Liver (tissue), 9 donors: ENCODE data around the gene KAZN. TPM values are rescaled to one million over a fixed set of nuclear protein-coding genes. Genes with fewer than 3 reads are reported as not detected.

Source experiments
- DNase-seq: peaks from one replicate; pipeline ENCODE4 v3.0.0-alpha.2; 2017; ENCODE audit warnings: low spot score
- H3K27ac ChIP-seq, 2 donors: one replicate each; pipeline ENCODE4 v1.7.0; 2013; ENCODE audit warnings: inconsistent platforms in 2 of 2, low read length in 2 of 2, control low read depth in 1 of 2, low read depth in 1 of 2, mild to moderate bottlenecking in 1 of 2
- H3K27me3 ChIP-seq, 4 donors: one replicate each; pipeline versions ENCODE4 v1.6.1 to v1.7.0; 2013; ENCODE audit warnings: low read length in 3 of 4, inconsistent platforms in 1 of 4, mild to moderate bottlenecking in 1 of 4, moderate library complexity in 1 of 4; ENCODE audit not compliant: control insufficient read depth in 4 of 4, insufficient read depth in 4 of 4
- H3K36me3 ChIP-seq, 4 donors: one replicate each; pipeline versions ENCODE4 v1.6.1 to v1.7.0; 2013; ENCODE audit warnings: low read length in 3 of 4, mild to moderate bottlenecking in 3 of 4, low read depth in 1 of 4, moderate library complexity in 1 of 4; ENCODE audit not compliant: control insufficient read depth in 4 of 4, insufficient read depth in 3 of 4
- H3K4me1 ChIP-seq, 4 donors: one replicate each; pipeline versions ENCODE4 v1.6.1 to v1.7.0; 2013; ENCODE audit warnings: low read length in 3 of 4, mild to moderate bottlenecking in 3 of 4, moderate library complexity in 1 of 4; ENCODE audit not compliant: control insufficient read depth in 4 of 4, insufficient read depth in 4 of 4
- H3K4me3 ChIP-seq, 3 donors: one replicate each; pipeline versions ENCODE4 v1.6.1 to v1.7.0; 2013; ENCODE audit warnings: low read length in 3 of 3, control low read depth in 1 of 3, low read depth in 1 of 3, mild to moderate bottlenecking in 1 of 3
- H3K9ac ChIP-seq, 2 donors: one replicate each; pipeline ENCODE4 v1.7.0; 2013; ENCODE audit warnings: low read length in 2 of 2, mild to moderate bottlenecking in 2 of 2, moderate library complexity in 2 of 2, control low read depth in 1 of 2, low read depth in 1 of 2
- H3K9me3 ChIP-seq, 4 donors: one replicate each; pipeline versions ENCODE4 v1.6.1 to v1.7.0; 2013; ENCODE audit warnings: low read length in 3 of 4; ENCODE audit not compliant: control insufficient read depth in 4 of 4
- EGR1 ChIP-seq, 2 donors: IDR thresholded peaks; 2 replicates each; pipeline ENCODE4 v1.6.1; 2016 to 2018; ENCODE audit warnings: antibody characterized with exemption in 2 of 2, low read depth in 2 of 2
- FOXA1 ChIP-seq: IDR thresholded peaks from 2 replicates; pipeline ENCODE4 v1.6.1; 2016; ENCODE audit warnings: antibody characterized with exemption
- FOXA2 ChIP-seq: IDR thresholded peaks from 2 replicates; pipeline ENCODE4 v1.6.1; 2016; ENCODE audit warnings: antibody characterized with exemption
- GABPA ChIP-seq, 2 donors: IDR thresholded peaks in 1 of 2; conservative IDR thresholded peaks in 1 of 2; 2 replicates each; pipeline ENCODE4 v1.6.1; 2016; ENCODE audit warnings: antibody characterized with exemption in 2 of 2, mild to moderate bottlenecking in 1 of 2, moderate library complexity in 1 of 2
- HNF4A ChIP-seq, 2 donors: conservative IDR thresholded peaks; 2 replicates each; pipeline ENCODE4 v1.6.1; 2016; ENCODE audit warnings: antibody characterized with exemption in 2 of 2, mild to moderate bottlenecking in 2 of 2
- HNF4G ChIP-seq: IDR thresholded peaks from 2 replicates; pipeline ENCODE4 v1.6.1; 2016; ENCODE audit warnings: antibody characterized with exemption
- JUND ChIP-seq, 2 donors: IDR thresholded peaks; 2 replicates each; pipeline ENCODE4 v1.6.1; 2016; ENCODE audit warnings: antibody characterized with exemption in 2 of 2
- NR2F2 ChIP-seq: IDR thresholded peaks from 2 replicates; pipeline ENCODE4 v1.6.1; 2016; ENCODE audit warnings: antibody characterized with exemption
- RAD21 ChIP-seq, 2 donors: IDR thresholded peaks; 2 replicates each; pipeline ENCODE4 v1.6.1; 2016; ENCODE audit warnings: antibody characterized with exemption in 2 of 2, mild to moderate bottlenecking in 2 of 2
- RXRA ChIP-seq, 2 donors: IDR thresholded peaks; 2 replicates each; pipeline ENCODE4 v1.6.1; 2017 to 2018; ENCODE audit warnings: antibody characterized with exemption in 2 of 2, mild to moderate bottlenecking in 1 of 2
- SP1 ChIP-seq: IDR thresholded peaks from 2 replicates; pipeline ENCODE4 v1.6.1; 2018; ENCODE audit warnings: antibody characterized with exemption, mild to moderate bottlenecking
- TAF1 ChIP-seq: conservative IDR thresholded peaks from 2 replicates; pipeline ENCODE4 v1.6.1; 2016; ENCODE audit warnings: antibody characterized with exemption, mild to moderate bottlenecking
- YY1 ChIP-seq: IDR thresholded peaks from 2 replicates; pipeline ENCODE4 v1.6.1; 2016; ENCODE audit warnings: antibody characterized with exemption, mild to moderate bottlenecking
- WGBS: extraction: QIAGEN DNeasy Blood & Tissue Kit; methylation state at CpG from one replicate; pipeline ENCODE4 v1.1.7; 2013; 5-methylcytosine and 5-hydroxymethylcytosine counted together
- polyA plus RNA-seq, 2 donors: library from polyadenylated mRNA; stranded (reverse) in 1 of 2; unstranded in 1 of 2; fragments of 200-250 nt in 1 of 2; fragments of >200 nt in 1 of 2; fragmentation: Nextera tagmentation in 1 of 2; extraction: Ambion mirVana in 1 of 2; gene quantifications; one replicate each; pipeline versions ENCODE4 v1.2.1 to v1.2.3, GENCODE V29; 2013 to 2015
- total RNA-seq, 2 donors: library from RNA; depleted of rRNA; stranded (reverse); fragments of >200 nt; gene quantifications; one replicate each; pipeline ENCODE4 v1.2.3, GENCODE V29; 2014
- TF ChIP-seq, protein P1 (sequence below): IDR thresholded peaks from 2 replicates; pipeline ENCODE4 v1.6.1; 2016; ENCODE audit warnings: antibody characterized with exemption
- TF ChIP-seq, protein P2 (sequence below): IDR thresholded peaks from 2 replicates; pipeline ENCODE4 v1.6.1; 2016; ENCODE audit warnings: antibody characterized with exemption, mild to moderate bottlenecking
- TF ChIP-seq, protein P3 (sequence below): IDR thresholded peaks from 2 replicates; pipeline ENCODE4 v1.6.1; 2016; ENCODE audit warnings: antibody characterized with exemption
- TF ChIP-seq, protein P4 (sequence below): fragments of 150-350 bp; IDR thresholded peaks from 2 replicates; pipeline ENCODE4 v1.5.1; 2017; ENCODE audit warnings: improper control_type of control experiment, low read depth, low read length; ENCODE audit not compliant: missing input control
- TF ChIP-seq, protein P5 (sequence below): IDR thresholded peaks from 2 replicates; pipeline ENCODE4 v1.6.1; 2016; ENCODE audit warnings: antibody characterized with exemption
- donor health status: healthy.
- donor health status: healthy.
- donor health status: healthy.
- donor health status: healthy.
- donor health status: healthy.

Gene KAZN
- total and polyA plus RNA-seq, 4 donors = 1.9 to 6.9 (median 2.4) TPM

DNA sequence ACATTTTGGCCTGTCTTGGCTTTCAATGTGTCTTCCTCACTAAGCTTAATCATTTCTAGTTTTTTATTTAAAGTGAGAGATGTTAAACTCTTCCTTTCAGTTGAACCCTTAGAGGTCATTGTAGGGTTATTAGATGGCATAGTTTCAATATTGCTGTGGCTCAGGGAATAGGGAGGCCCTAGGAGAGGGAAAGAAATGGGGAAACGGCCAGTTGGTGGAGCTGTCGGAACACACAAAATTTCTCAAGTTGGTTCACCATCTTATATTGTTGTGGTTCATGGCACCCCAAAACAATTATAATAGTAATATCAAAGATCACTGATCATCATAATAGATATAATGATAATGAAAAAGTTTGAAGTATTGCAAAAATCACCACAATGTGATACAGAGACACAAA is 31.4 kb upstream of the KAZN start:
- peaks cover 0 to 4% (median 2%) of the 10 kb centered on the region in 4 donors for H3K9me3 ChIP-seq
- no peaks in the 10 kb centered on the region for H3K4me1 ChIP-seq
- 75% methylated on average over 2 of the region's 2 CpGs for WGBS
- H3K27ac ChIP-seq = no peak overlapping the region
- H3K9ac ChIP-seq = no peak overlapping the region
- no peak for TF ChIP-seq RAD21 (IDR thresholded peaks at IDR 0.05)
- TF ChIP-seq JUND (IDR thresholded peaks at IDR 0.05) = no peak
- no peak for TF ChIP-seq SP1
- TF ChIP-seq HNF4A (conservative IDR thresholded peaks at IDR 0.05) = no peak
- TF ChIP-seq, protein P1, sequence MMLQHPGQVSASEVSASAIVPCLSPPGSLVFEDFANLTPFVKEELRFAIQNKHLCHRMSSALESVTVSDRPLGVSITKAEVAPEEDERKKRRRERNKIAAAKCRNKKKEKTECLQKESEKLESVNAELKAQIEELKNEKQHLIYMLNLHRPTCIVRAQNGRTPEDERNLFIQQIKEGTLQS = no peak
- no peak for TF ChIP-seq TAF1
- TF ChIP-seq NR2F2 = no peak
- TF ChIP-seq RXRA (IDR thresholded peaks at IDR 0.05) = no peak
- TF ChIP-seq, protein P2, sequence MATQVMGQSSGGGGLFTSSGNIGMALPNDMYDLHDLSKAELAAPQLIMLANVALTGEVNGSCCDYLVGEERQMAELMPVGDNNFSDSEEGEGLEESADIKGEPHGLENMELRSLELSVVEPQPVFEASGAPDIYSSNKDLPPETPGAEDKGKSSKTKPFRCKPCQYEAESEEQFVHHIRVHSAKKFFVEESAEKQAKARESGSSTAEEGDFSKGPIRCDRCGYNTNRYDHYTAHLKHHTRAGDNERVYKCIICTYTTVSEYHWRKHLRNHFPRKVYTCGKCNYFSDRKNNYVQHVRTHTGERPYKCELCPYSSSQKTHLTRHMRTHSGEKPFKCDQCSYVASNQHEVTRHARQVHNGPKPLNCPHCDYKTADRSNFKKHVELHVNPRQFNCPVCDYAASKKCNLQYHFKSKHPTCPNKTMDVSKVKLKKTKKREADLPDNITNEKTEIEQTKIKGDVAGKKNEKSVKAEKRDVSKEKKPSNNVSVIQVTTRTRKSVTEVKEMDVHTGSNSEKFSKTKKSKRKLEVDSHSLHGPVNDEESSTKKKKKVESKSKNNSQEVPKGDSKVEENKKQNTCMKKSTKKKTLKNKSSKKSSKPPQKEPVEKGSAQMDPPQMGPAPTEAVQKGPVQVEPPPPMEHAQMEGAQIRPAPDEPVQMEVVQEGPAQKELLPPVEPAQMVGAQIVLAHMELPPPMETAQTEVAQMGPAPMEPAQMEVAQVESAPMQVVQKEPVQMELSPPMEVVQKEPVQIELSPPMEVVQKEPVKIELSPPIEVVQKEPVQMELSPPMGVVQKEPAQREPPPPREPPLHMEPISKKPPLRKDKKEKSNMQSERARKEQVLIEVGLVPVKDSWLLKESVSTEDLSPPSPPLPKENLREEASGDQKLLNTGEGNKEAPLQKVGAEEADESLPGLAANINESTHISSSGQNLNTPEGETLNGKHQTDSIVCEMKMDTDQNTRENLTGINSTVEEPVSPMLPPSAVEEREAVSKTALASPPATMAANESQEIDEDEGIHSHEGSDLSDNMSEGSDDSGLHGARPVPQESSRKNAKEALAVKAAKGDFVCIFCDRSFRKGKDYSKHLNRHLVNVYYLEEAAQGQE = no peak
- TF ChIP-seq HNF4G = no peak
- no peak for TF ChIP-seq YY1
- TF ChIP-seq FOXA1 = no peak
- no peak for TF ChIP-seq EGR1 (IDR thresholded peaks at IDR 0.05; ENCODE audit: low read depth in 2 of 2)
- TF ChIP-seq, protein P3, sequence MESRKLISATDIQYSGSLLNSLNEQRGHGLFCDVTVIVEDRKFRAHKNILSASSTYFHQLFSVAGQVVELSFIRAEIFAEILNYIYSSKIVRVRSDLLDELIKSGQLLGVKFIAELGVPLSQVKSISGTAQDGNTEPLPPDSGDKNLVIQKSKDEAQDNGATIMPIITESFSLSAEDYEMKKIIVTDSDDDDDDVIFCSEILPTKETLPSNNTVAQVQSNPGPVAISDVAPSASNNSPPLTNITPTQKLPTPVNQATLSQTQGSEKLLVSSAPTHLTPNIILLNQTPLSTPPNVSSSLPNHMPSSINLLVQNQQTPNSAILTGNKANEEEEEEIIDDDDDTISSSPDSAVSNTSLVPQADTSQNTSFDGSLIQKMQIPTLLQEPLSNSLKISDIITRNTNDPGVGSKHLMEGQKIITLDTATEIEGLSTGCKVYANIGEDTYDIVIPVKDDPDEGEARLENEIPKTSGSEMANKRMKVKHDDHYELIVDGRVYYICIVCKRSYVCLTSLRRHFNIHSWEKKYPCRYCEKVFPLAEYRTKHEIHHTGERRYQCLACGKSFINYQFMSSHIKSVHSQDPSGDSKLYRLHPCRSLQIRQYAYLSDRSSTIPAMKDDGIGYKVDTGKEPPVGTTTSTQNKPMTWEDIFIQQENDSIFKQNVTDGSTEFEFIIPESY = no peak
- no peak for TF ChIP-seq FOXA2
- TF ChIP-seq, protein P4, sequence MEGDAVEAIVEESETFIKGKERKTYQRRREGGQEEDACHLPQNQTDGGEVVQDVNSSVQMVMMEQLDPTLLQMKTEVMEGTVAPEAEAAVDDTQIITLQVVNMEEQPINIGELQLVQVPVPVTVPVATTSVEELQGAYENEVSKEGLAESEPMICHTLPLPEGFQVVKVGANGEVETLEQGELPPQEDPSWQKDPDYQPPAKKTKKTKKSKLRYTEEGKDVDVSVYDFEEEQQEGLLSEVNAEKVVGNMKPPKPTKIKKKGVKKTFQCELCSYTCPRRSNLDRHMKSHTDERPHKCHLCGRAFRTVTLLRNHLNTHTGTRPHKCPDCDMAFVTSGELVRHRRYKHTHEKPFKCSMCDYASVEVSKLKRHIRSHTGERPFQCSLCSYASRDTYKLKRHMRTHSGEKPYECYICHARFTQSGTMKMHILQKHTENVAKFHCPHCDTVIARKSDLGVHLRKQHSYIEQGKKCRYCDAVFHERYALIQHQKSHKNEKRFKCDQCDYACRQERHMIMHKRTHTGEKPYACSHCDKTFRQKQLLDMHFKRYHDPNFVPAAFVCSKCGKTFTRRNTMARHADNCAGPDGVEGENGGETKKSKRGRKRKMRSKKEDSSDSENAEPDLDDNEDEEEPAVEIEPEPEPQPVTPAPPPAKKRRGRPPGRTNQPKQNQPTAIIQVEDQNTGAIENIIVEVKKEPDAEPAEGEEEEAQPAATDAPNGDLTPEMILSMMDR = no peak
- TF ChIP-seq GABPA (IDR thresholded peaks at IDR 0.05 in 1 of 2, conservative IDR thresholded peaks at IDR 0.05 in 1 of 2) = no peak
- TF ChIP-seq, protein P5, sequence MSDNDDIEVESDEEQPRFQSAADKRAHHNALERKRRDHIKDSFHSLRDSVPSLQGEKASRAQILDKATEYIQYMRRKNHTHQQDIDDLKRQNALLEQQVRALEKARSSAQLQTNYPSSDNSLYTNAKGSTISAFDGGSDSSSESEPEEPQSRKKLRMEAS = no peak
- no peaks in the 10 kb centered on the region for H3K36me3 ChIP-seq
- no peak overlapping the region for H3K4me3 ChIP-seq
- peaks cover 0 to 3% (median 0%) of the 10 kb centered on the region in 4 donors for H3K27me3 ChIP-seq
- no peak for DNase-seq
